HEK293 (cell line): ENCODE results near the gene KCNMA1.

ENCODE experiments used
- CTCF ChIA-PET: fragments of 350-600 bp; formaldehyde crosslinking; extraction: SDS; loops from one replicate; lab custom pipeline; 2021; ENCODE audit warnings: antibody characterized with exemption; lab: Yijun Ruan, JAX
- POLR2A ChIA-PET: fragments of 300-600 bp; formaldehyde crosslinking; extraction: SDS; loops from one replicate; lab custom pipeline; 2020; ENCODE audit warnings: antibody characterized with exemption, inconsistent platforms; lab: Yijun Ruan, JAX
- H3K27ac ChIP-seq: fragments of 200-500 bp; sonication (Bioruptor generic); 2 replicates; pipeline ENCODE4 v1.5.1; 2014; ENCODE audit warnings: low read depth, low read length, control low read depth, inconsistent platforms; ENCODE audit errors: extremely low read depth
- H3K36me3 ChIP-seq, 2 experiments: fragments of 200-500 bp in 1 of 2; sonication (Bioruptor generic) in 1 of 2; 1 replicate in 1 of 2; 2 replicates in 1 of 2; pipeline ENCODE4 v1.5.1; 2014 to 2017; ENCODE audit warnings: inconsistent platforms in 2 of 2, low read length in 2 of 2; ENCODE audit not compliant: control insufficient read depth in 2 of 2, insufficient read depth in 1 of 2
- H3K4me1 ChIP-seq: fragments of 200-500 bp; sonication (Bioruptor generic); 2 replicates; pipeline ENCODE4 v1.5.1; 2014; ENCODE audit warnings: mild to moderate bottlenecking, low read length, inconsistent platforms; ENCODE audit not compliant: control insufficient read depth, insufficient read depth
- H3K4me3 ChIP-seq: 2 replicates; pipeline ENCODE4 v1.5.1; 2011; ENCODE audit warnings: low read depth, mild to moderate bottlenecking, control low read depth, low read length, moderate library complexity
- H3K9me3 ChIP-seq: fragments of 200-500 bp; sonication (Bioruptor generic); 2 replicates; pipeline ENCODE4 v1.5.1; 2014; ENCODE audit warnings: low read depth, low read length, inconsistent platforms; ENCODE audit not compliant: control insufficient read depth, insufficient read depth
- CTCF ChIP-seq: fragments of 450-650 bp; formaldehyde crosslinking; IDR thresholded peaks from 2 replicates; pipeline ENCODE4 v1.5.1; 2016; ENCODE audit warnings: missing biosample characterization, missing genetic modification characterization
- HIC1 ChIP-seq: fragments of 450-650 bp; formaldehyde crosslinking; IDR thresholded peaks from 2 replicates; pipeline ENCODE4 v1.5.1; 2016; ENCODE audit warnings: missing biosample characterization, missing genetic modification characterization
- HOXA7 ChIP-seq: sonication (generic); formaldehyde crosslinking; IDR thresholded peaks from 2 replicates; pipeline ENCODE4 v1.8.1; 2022; ENCODE audit warnings: missing genetic modification reagents, borderline replicate concordance
- KLF17 ChIP-seq: fragments of 450-650 bp; formaldehyde crosslinking; IDR thresholded peaks from 2 replicates; pipeline ENCODE4 v1.5.1; 2016; ENCODE audit warnings: missing biosample characterization, missing genetic modification characterization
- OVOL3 ChIP-seq: fragments of 450-650 bp; formaldehyde crosslinking; IDR thresholded peaks from 2 replicates; pipeline ENCODE4 v1.5.1; 2016; ENCODE audit warnings: missing biosample characterization, missing genetic modification characterization
- REPIN1 ChIP-seq: fragments of 450-650 bp; formaldehyde crosslinking; IDR thresholded peaks from 2 replicates; pipeline ENCODE4 v1.5.1; 2017; ENCODE audit warnings: missing biosample characterization, missing genetic modification characterization, low read depth
- SALL2 ChIP-seq: fragments of 450-650 bp; formaldehyde crosslinking; IDR thresholded peaks from 2 replicates; pipeline ENCODE4 v1.5.0; 2017; ENCODE audit warnings: missing biosample characterization, mild to moderate bottlenecking, missing genetic modification characterization, borderline replicate concordance
- ZNF138 ChIP-seq: fragments of 450-650 bp; formaldehyde crosslinking; IDR thresholded peaks from 2 replicates; pipeline ENCODE4 v1.5.1; 2016; ENCODE audit warnings: missing biosample characterization, missing genetic modification characterization, borderline replicate concordance
- ZNF266 ChIP-seq: fragments of 450-650 bp; formaldehyde crosslinking; IDR thresholded peaks from 2 replicates; pipeline ENCODE4 v1.5.1; 2016; ENCODE audit warnings: missing biosample characterization, missing genetic modification characterization, low read depth
- ZNF518A ChIP-seq: fragments of 450-650 bp; formaldehyde crosslinking; conservative IDR thresholded peaks from 2 replicates; pipeline ENCODE4 v1.5.1; 2016; ENCODE audit warnings: low read depth, missing biosample characterization, missing genetic modification characterization
- ZNF645 ChIP-seq: fragments of 450-650 bp; formaldehyde crosslinking; IDR thresholded peaks from 2 replicates; pipeline ENCODE4; 2016; ENCODE audit warnings: missing biosample characterization, missing genetic modification characterization

KCNMA1 gene

GRCh38 chr10:76899490-76899889 is 738.1 kb downstream of the KCNMA1 start:
- ChIA-PET POLR2A (no interaction called here), CTCF (no interaction called here)
- H3K36me3 ChIP-seq, result no peaks in the 10 kb centered on the region
- H3K9me3 ChIP-seq, result no peaks in the 10 kb centered on the region
- H3K4me3 ChIP-seq, result no peak overlapping the region
- H3K27ac ChIP-seq, result no peak overlapping the region
- no peaks in the 10 kb centered on the region for H3K4me1 ChIP-seq
- TF ChIP-seq OVOL3 (tag by site-specific recombination) (no peak), ZNF645 (tag by site-specific recombination) (no peak), HIC1 (no peak), CTCF (tag by site-specific recombination) (no peak), ZNF138 (tag by site-specific recombination) (no peak), SALL2 (tag by site-specific recombination) (no peak), HOXA7 (CRISPR knock-in tag) (no peak)

GRCh38 chr10:76892766-76893479 is 744.7 kb downstream of the KCNMA1 start:
- Histone ChIP-seq H3K36me3 (no peaks in the 10 kb centered on the region), H3K4me3 (no peak overlapping the region), H3K9me3 (no peaks in the 10 kb centered on the region), H3K27ac (no peak overlapping the region), H3K4me1 (no peaks in the 10 kb centered on the region)
- ChIA-PET POLR2A (no interaction called here), CTCF (no interaction called here)
- TF ChIP-seq KLF17 (tag by site-specific recombination) (no peak), REPIN1 (tag by site-specific recombination) (no peak), ZNF266 (tag by site-specific recombination) (no peak), ZNF518A (tag by site-specific recombination) (no peak)
